ENCODE data around the gene ANP32A. TPM values are rescaled to one million over a fixed set of nuclear protein-coding genes. Genes with fewer than 3 reads are reported as not detected.
"Not testable (repeated sequence)": the region's sequence is repeated elsewhere in the genome, so short reads cannot be mapped to it uniquely, and the experiment has no call there.

ANP32A gene
- total and polyA plus RNA-seq, 9 of the 15 experiments (the other 6 are each of a cell fraction or from before 2014, with no cell fraction given), result 13.2 to 656 (median 210) TPM

DNA sequence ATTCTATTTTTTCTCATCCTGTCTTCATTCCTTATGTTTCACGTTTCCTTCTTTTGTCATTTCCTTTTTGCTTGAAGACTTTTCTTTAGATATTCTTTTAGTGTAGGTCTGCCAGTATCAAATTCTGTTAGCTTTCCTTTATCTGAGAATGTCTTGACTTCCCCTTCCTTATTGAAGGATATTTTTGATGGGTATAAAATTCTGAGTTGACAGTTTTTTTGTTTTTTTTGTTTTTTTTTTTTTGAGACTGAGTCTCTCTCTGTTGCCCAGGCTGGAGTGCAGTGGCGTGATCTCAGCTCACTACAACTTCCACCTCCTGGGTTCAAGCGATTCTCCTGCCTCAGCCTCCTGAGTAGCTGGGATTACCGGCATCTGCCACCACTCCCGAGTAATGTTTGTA lies 36.7 kb upstream of the ANP32A start:
- H3K9me1 ChIP-seq (ENCODE audit: control insufficient read depth, insufficient read depth, low read length); H3K4me2 ChIP-seq (ENCODE audit: insufficient read depth, low read length); H4K20me1 ChIP-seq (replicated peaks; ENCODE audit: control insufficient read depth, insufficient read depth, low read length); H3K4me1 ChIP-seq (replicated peaks in 1 of 2; ENCODE audit: control insufficient read depth in 2 of 2, insufficient read depth in 2 of 2, low read length in 2 of 2); H3K9me3 ChIP-seq (replicated peaks; ENCODE audit: control insufficient read depth, insufficient read depth, low read depth, low read length); FAIRE-seq; POLR2A ChIA-PET; DNase-seq (ENCODE audit: extremely low read depth in 1 of 4, low spot score in 3 of 4); ATAC-seq; BruUV-seq (replicated peaks); H3K4me3 ChIP-seq; H3K9ac ChIP-seq (ENCODE audit: insufficient read depth in 1 of 2, low read depth in 2 of 2, low read length in 2 of 2); in situ Hi-C loops (cut with MboI); H3K79me2 ChIP-seq (ENCODE audit: control insufficient read depth, insufficient read depth, low read length); H2AFZ ChIP-seq (ENCODE audit: low read depth, low read length); H3K27me3 ChIP-seq (ENCODE audit: control insufficient read depth in 2 of 2, insufficient read depth in 2 of 2, low read length in 2 of 2); intact Hi-C loops (cut with micrococcal nuclease); H3K36me3 ChIP-seq (ENCODE audit: control insufficient read depth, insufficient read depth, low read length); H3K27ac ChIP-seq (ENCODE audit: extremely low read depth, low read depth, low read length): not testable (repeated sequence)
- WGBS (ENCODE audit: insufficient coverage, low coverage, missing lambda C conversion rate), result 2% methylated on average over 4 of the region's 5 CpGs
- TF ChIP-seq ZNF316 (IDR thresholded peaks at IDR 0.05), result peak; percentile 75; the same call in 1 of the 2 replicates
- peak; percentile 49; the same call in 1 of the 2 replicates for TF ChIP-seq C11orf30 (IDR thresholded peaks at IDR 0.05; ENCODE audit: low read depth)
- TF ChIP-seq TRIM28 (IDR thresholded peaks at IDR 0.05), result peak; percentile 39; the same call in 1 of the 2 replicates
- peak; percentile 80 for TF ChIP-seq ZFP1 (CRISPR knock-in tag; IDR thresholded peaks at IDR 0.05)
- TF ChIP-seq MAFG (tag; conservative IDR thresholded peaks at IDR 0.05), result peak; percentile 43; the same call in 1 of the 2 replicates
- CTCF ChIA-PET (ENCODE audit: low intra/inter-chr PET ratio), result interaction anchor here (1.1 kb wide), 1 partner anchor 108 kb away, joined by 3 read pairs; no protein-coding TSS in a partner anchor

DNA sequence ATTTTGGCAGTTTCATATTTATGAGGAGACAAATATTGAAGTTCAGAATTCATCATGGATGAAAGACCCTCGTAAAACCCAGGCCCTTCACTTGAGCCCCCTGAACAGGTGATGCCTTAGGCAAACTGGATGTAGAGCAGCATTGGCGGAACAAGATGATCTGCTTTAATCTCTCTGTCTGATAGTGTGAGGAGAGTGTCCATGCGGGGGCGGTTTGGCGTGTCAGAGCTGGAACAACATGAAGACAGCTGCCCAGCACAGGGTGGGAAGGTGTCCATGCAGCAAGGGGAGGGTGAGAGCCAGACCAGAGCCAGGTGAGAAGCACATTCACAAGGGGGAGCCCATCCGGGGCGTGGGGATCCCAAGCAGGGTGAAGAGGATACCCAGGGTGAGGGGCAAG lies 31.8 kb upstream of the ANP32A start:
- no peak for TF ChIP-seq SP1 (CRISPR knock-in tag; IDR thresholded peaks at IDR 0.05)
- no peak for TF ChIP-seq RNF2 (IDR thresholded peaks at IDR 0.05)
- no peak for TF ChIP-seq NUFIP1 (IDR thresholded peaks at IDR 0.05; ENCODE audit: partially characterized antibody)
- TF ChIP-seq PHB2 (IDR thresholded peaks at IDR 0.05; ENCODE audit: low read depth), result no peak
- no peak for TF ChIP-seq NELFE (IDR thresholded peaks at IDR 0.05; ENCODE audit: insufficient read depth, insufficient read length)
- peak; percentile 69 for TF ChIP-seq EGR1 (conservative IDR thresholded peaks at IDR 0.05)
- no peak for TF ChIP-seq KAT8 (IDR thresholded peaks at IDR 0.05; ENCODE audit: low read depth)
- intact Hi-C loops (cut with micrococcal nuclease), result no loop called here
- Histone ChIP-seq H4K20me1 (replicated peaks; ENCODE audit: control insufficient read depth, insufficient read depth, low read length) (0 out of 2 replicates have a peak, but pooled peaks cover 3% of the 10 kb centered on the region), H3K4me1 (replicated peaks in 1 of 2; ENCODE audit: control insufficient read depth in 2 of 2, insufficient read depth in 2 of 2, low read length in 2 of 2) (no peaks in the 10 kb centered on the region), H3K79me2 (ENCODE audit: control insufficient read depth, insufficient read depth, low read length) (no peaks in the 10 kb centered on the region), H2AFZ (ENCODE audit: low read depth, low read length) (no peak overlapping the region), H3K9me3 (replicated peaks; ENCODE audit: control insufficient read depth, insufficient read depth, low read depth, low read length) (no peaks in the 10 kb centered on the region), H3K4me3 (no peak overlapping the region), H3K4me2 (ENCODE audit: insufficient read depth, low read length) (no peak overlapping the region), H3K27me3 (ENCODE audit: control insufficient read depth in 2 of 2, insufficient read depth in 2 of 2, low read length in 2 of 2) (peaks cover 0 to 16% of the 10 kb centered on the region in 2 experiments; a peak in 4 of 5 replicates), H3K27ac (ENCODE audit: extremely low read depth, low read depth, low read length) (no peak overlapping the region), H3K36me3 (ENCODE audit: control insufficient read depth, insufficient read depth, low read length) (no peaks in the 10 kb centered on the region), H3K9ac (ENCODE audit: insufficient read depth in 1 of 2, low read depth in 2 of 2, low read length in 2 of 2) (no peak overlapping the region), H3K9me1 (ENCODE audit: control insufficient read depth, insufficient read depth, low read length) (no peaks in the 10 kb centered on the region)
- in situ Hi-C loops (cut with MboI), result no loop called here
- POLR2A ChIA-PET, result interaction anchor here (1.3 to 2.0 kb wide), 2 partner anchors 10 to 68 kb away, joined by 4 to 7 read pairs; no protein-coding TSS in a partner anchor
- no TSS peak for BruUV-seq (replicated peaks)
- FAIRE-seq (no peak), ATAC-seq (no peak), DNase-seq (ENCODE audit: extremely low read depth in 1 of 4, low spot score in 3 of 4) (no peak)
- 0% methylated on average over 7 of the region's 7 CpGs for WGBS (ENCODE audit: insufficient coverage, low coverage, missing lambda C conversion rate)
- CTCF ChIA-PET (ENCODE audit: low intra/inter-chr PET ratio), result no interaction called here

Measured in K562 (cell line).